ENCODE data around the gene KCNT2. TPM values are rescaled to one million over a fixed set of nuclear protein-coding genes. Genes with fewer than 3 reads are reported as not detected.
A peak's percentile ranks its signal among the peaks of the same experiment; 100 is the strongest.

The KCNT2 gene
- total and polyA plus RNA-seq, 2 experiments from 2014 or later = 0.14 to 0.32 TPM

GRCh38 chr1:196651637-196652215, 43.5 kb upstream of the KCNT2 start, which contains the start of gene CFH:
Gene CFH, plus strand, starts transcription at chr1:196652043. Its CDS starts 75 bp downstream, at chr1:196652118.
- Histone ChIP-seq H3K79me2 (ENCODE audit: insufficient read depth) (peaks cover 10% of the 10 kb centered on the region; the same call in 1 of the 2 replicates), H3K27me3 (replicated peaks; ENCODE audit: insufficient read depth) (no peaks in the 10 kb centered on the region), H3K9ac (peak within 1 kb of the TSS; percentile 67), H4K20me1 (ENCODE audit: insufficient read depth) (no peaks in the 10 kb centered on the region), H3K4me2 (ENCODE audit: unreplicated experiment) (peak within 1 kb of the TSS; percentile 93), H3K9me2 (ENCODE audit: insufficient read depth) (no peaks in the 10 kb centered on the region), H3K4me3 (peak within 1 kb of the TSS; percentile 75), H3K9me3 (ENCODE audit: low read depth) (no peaks in the 10 kb centered on the region), H3K36me3 (ENCODE audit: low read depth) (no peaks in the 10 kb centered on the region), H3K4me1 (ENCODE audit: insufficient read depth) (peaks cover 19% of the 10 kb centered on the region), H2AFZ (peak within 1 kb of the TSS; percentile 81), H3F3A (ENCODE audit: insufficient read depth) (0 out of 2 replicates have a peak, but pooled peaks cover 10% of the 10 kb centered on the region), H3K27ac (peak within 1 kb of the TSS; percentile 47)
- DNase-seq = peak; percentile 85
- no peak for TF ChIP-seq EZH2 (IDR thresholded peaks at IDR 0.05; ENCODE audit: insufficient read depth, poor library complexity, severe bottlenecking)
- TF ChIP-seq EZH2phosphoT487 (IDR thresholded peaks at IDR 0.05; ENCODE audit: insufficient read depth, low read depth) = no peak
- in situ Hi-C loops (cut with MboI) = loop anchor here (25.0 kb wide), 1 partner anchor 314 kb away; no protein-coding TSS in a partner anchor
- WGBS, 2 experiments (ENCODE audit: low coverage in 1 of 2, low lambda C conversion rate in 2 of 2, missing lambda C conversion rate in 2 of 2) = 1 to 2% methylated on average over 5 of the region's 5 CpGs

GRCh38 chr1:196651079-196651478, 42.8 kb upstream of the KCNT2 start:
- peak overlapping the region; percentile 47 for H3K27ac ChIP-seq
- in situ Hi-C loops (cut with MboI) = loop anchor here (25.0 kb wide), 1 partner anchor 314 kb away; no protein-coding TSS in a partner anchor
- no peaks in the 10 kb centered on the region for H4K20me1 ChIP-seq (ENCODE audit: insufficient read depth)
- peaks cover 19% of the 10 kb centered on the region for H3K4me1 ChIP-seq (ENCODE audit: insufficient read depth)
- H3K9ac ChIP-seq = peak overlapping the region; percentile 67
- H3K4me2 ChIP-seq (ENCODE audit: unreplicated experiment) = peak overlapping the region; percentile 93
- no peak for TF ChIP-seq EZH2 (IDR thresholded peaks at IDR 0.05; ENCODE audit: insufficient read depth, poor library complexity, severe bottlenecking)
- H3K27me3 ChIP-seq (replicated peaks; ENCODE audit: insufficient read depth) = no peaks in the 10 kb centered on the region
- H3K36me3 ChIP-seq (ENCODE audit: low read depth) = no peaks in the 10 kb centered on the region
- no peaks in the 10 kb centered on the region for H3K9me3 ChIP-seq (ENCODE audit: low read depth)
- H3F3A ChIP-seq (ENCODE audit: insufficient read depth) = 0 out of 2 replicates have a peak, but pooled peaks cover 10% of the 10 kb centered on the region
- peaks cover 10% of the 10 kb centered on the region; the same call in 1 of the 2 replicates for H3K79me2 ChIP-seq (ENCODE audit: insufficient read depth)
- 71 to 72% methylated on average over 3 of the region's 3 CpGs for WGBS, 2 experiments (ENCODE audit: low coverage in 1 of 2, low lambda C conversion rate in 2 of 2, missing lambda C conversion rate in 2 of 2)
- H2AFZ ChIP-seq = peak overlapping the region; percentile 81
- DNase-seq = no peak
- no peaks in the 10 kb centered on the region for H3K9me2 ChIP-seq (ENCODE audit: insufficient read depth)
- peak overlapping the region; percentile 75 for H3K4me3 ChIP-seq

GRCh38 chr1:196650403-196650802, 42.2 kb upstream of the KCNT2 start:
- DNase-seq = no peak
- H2AFZ ChIP-seq = no peak overlapping the region
- no peak for TF ChIP-seq EZH2phosphoT487 (IDR thresholded peaks at IDR 0.05; ENCODE audit: insufficient read depth, low read depth)
- TF ChIP-seq EZH2 (IDR thresholded peaks at IDR 0.05; ENCODE audit: insufficient read depth, poor library complexity, severe bottlenecking) = no peak
- peaks cover 10% of the 10 kb centered on the region; the same call in 1 of the 2 replicates for H3K79me2 ChIP-seq (ENCODE audit: insufficient read depth)
- H3K4me2 ChIP-seq (ENCODE audit: unreplicated experiment) = no peak overlapping the region
- no peaks in the 10 kb centered on the region for H3K36me3 ChIP-seq (ENCODE audit: low read depth)
- H3K9me3 ChIP-seq (ENCODE audit: low read depth) = no peaks in the 10 kb centered on the region
- peaks cover 19% of the 10 kb centered on the region for H3K4me1 ChIP-seq (ENCODE audit: insufficient read depth)
- H3K27ac ChIP-seq = no peak overlapping the region
- no peak overlapping the region for H3K9ac ChIP-seq
- no peaks in the 10 kb centered on the region for H3K9me2 ChIP-seq (ENCODE audit: insufficient read depth)
- WGBS, 2 experiments (ENCODE audit: low coverage in 1 of 2, low lambda C conversion rate in 2 of 2, missing lambda C conversion rate in 2 of 2) = 94 to 95% methylated on average over 12 of the region's 12 CpGs
- H3K4me3 ChIP-seq = no peak overlapping the region
- in situ Hi-C loops (cut with MboI) = loop anchor here (25.0 kb wide), 1 partner anchor 313 kb away; no protein-coding TSS in a partner anchor
- H3K27me3 ChIP-seq (replicated peaks; ENCODE audit: insufficient read depth) = no peaks in the 10 kb centered on the region
- 0 out of 2 replicates have a peak, but pooled peaks cover 10% of the 10 kb centered on the region for H3F3A ChIP-seq (ENCODE audit: insufficient read depth)
- no peaks in the 10 kb centered on the region for H4K20me1 ChIP-seq (ENCODE audit: insufficient read depth)

- peaks cover 19% of the 10 kb centered on the region for H3K4me1 ChIP-seq (ENCODE audit: insufficient read depth)
- H4K20me1 ChIP-seq (ENCODE audit: insufficient read depth) = no peaks in the 10 kb centered on the region
- no peak for TF ChIP-seq EZH2phosphoT487 (IDR thresholded peaks at IDR 0.05; ENCODE audit: insufficient read depth, low read depth)
- no peak for TF ChIP-seq EZH2 (IDR thresholded peaks at IDR 0.05; ENCODE audit: insufficient read depth, poor library complexity, severe bottlenecking)
- no peak overlapping the region for H3K4me3 ChIP-seq
- H3K9me2 ChIP-seq (ENCODE audit: insufficient read depth) = no peaks in the 10 kb centered on the region
- no peaks in the 10 kb centered on the region for H3K9me3 ChIP-seq (ENCODE audit: low read depth)
- H3K79me2 ChIP-seq (ENCODE audit: insufficient read depth) = peaks cover 10% of the 10 kb centered on the region; the same call in 1 of the 2 replicates
- no peak overlapping the region for H3K9ac ChIP-seq
- in situ Hi-C loops (cut with MboI) = loop anchor here (25.0 kb wide), 1 partner anchor 313 kb away; no protein-coding TSS in a partner anchor
- no peaks in the 10 kb centered on the region for H3K27me3 ChIP-seq (replicated peaks; ENCODE audit: insufficient read depth)
- H3F3A ChIP-seq (ENCODE audit: insufficient read depth) = 0 out of 2 replicates have a peak, but pooled peaks cover 10% of the 10 kb centered on the region
- no peaks in the 10 kb centered on the region for H3K36me3 ChIP-seq (ENCODE audit: low read depth)
- no peak overlapping the region for H3K4me2 ChIP-seq (ENCODE audit: unreplicated experiment)
- H3K27ac ChIP-seq = no peak overlapping the region
- DNase-seq = no peak
- H2AFZ ChIP-seq = no peak overlapping the region
- WGBS, 2 experiments (ENCODE audit: low coverage in 1 of 2, low lambda C conversion rate in 2 of 2, missing lambda C conversion rate in 2 of 2) = 91 to 99% methylated on average over 9 to 12 of the region's 12 CpGs
These were observed 41.8 kb upstream of the KCNT2 start for GRCh38 chr1:196649990-196650389.
